GM12873 (cell line): ENCODE measurements around the gene FGFBP1.

Experiments
- TF ChIP-seq, protein P1 (sequence below): IDR thresholded peaks from 2 replicates; pipeline ENCODE4 v1.5.1; 2012; ENCODE audit warnings: low read depth, mild to moderate bottlenecking, moderate library complexity, low read length, control low read depth; ENCODE audit not compliant: insufficient read depth; ENCODE audit errors: missing control alignments

Gene FGFBP1

DNA sequence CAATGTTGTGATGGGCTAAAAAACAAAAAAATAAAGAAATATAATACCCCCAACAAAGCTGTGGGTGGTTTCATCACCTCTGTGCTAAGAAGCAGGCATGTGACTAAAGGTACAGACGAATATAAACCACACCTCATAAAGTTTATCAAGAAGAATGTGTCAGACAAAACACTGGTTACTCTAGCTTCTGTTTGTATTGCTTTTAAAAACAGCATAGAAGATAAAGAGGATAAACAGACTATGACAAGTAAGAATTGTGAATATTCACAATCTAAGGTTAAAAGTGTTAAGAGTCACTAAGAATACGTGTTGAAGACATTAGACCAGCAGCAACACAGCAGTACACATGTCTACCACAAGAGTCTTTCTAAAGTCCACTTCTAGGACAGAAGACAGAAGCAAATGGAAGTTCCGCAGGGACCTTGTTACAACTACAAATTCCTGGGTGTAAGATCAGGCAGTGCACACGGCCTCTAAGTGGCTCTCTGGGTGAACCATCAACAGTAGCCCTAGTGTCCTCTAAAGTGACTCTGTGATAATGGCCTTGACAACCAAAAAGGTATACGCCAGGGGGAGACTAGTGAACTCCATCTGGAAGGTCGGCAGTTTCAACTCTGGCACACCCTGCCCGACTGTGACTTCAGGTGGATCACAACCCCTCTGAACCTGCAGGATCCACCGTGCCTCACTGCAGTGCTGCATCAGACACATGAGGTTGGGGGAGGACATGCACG, 32.7 kb upstream of the FGFBP1 start:
- TF ChIP-seq, protein P1, sequence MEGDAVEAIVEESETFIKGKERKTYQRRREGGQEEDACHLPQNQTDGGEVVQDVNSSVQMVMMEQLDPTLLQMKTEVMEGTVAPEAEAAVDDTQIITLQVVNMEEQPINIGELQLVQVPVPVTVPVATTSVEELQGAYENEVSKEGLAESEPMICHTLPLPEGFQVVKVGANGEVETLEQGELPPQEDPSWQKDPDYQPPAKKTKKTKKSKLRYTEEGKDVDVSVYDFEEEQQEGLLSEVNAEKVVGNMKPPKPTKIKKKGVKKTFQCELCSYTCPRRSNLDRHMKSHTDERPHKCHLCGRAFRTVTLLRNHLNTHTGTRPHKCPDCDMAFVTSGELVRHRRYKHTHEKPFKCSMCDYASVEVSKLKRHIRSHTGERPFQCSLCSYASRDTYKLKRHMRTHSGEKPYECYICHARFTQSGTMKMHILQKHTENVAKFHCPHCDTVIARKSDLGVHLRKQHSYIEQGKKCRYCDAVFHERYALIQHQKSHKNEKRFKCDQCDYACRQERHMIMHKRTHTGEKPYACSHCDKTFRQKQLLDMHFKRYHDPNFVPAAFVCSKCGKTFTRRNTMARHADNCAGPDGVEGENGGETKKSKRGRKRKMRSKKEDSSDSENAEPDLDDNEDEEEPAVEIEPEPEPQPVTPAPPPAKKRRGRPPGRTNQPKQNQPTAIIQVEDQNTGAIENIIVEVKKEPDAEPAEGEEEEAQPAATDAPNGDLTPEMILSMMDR = no peak

DNA sequence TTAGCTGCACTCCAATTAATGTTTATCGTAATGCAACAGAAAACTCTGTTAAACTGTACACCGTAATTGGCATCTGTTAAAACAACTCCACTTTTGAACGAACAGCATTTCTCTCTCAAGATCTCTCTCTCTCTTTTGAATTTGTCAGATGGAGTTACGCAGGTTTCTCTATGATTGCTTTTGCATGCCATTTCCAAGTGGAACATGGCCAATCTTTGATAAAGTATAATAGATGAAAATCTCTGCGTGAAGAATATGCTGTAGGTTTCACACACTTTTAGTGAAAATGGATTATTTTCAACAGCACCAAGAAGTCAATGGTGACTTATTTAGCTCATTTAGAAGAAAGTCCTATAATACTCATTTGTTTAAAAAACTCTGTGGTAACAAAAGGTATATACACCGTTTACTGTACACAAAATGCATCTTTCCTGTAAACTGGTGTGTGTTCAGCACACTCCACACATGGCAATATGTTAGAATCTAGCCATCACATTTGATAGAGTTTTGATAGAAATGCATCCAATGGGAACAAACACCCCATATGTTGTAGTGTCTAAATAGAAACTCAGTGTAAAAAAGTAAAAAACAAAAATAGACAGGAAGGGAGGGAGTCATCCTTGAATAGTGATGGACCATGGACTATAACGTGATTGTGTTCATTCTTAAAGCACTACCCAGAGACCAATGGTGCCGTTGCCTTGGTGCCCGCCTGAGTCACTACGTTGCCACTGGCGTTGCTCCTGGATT, 30.2 kb upstream of the FGFBP1 start:
- TF ChIP-seq, protein P1 = no peak

DNA sequence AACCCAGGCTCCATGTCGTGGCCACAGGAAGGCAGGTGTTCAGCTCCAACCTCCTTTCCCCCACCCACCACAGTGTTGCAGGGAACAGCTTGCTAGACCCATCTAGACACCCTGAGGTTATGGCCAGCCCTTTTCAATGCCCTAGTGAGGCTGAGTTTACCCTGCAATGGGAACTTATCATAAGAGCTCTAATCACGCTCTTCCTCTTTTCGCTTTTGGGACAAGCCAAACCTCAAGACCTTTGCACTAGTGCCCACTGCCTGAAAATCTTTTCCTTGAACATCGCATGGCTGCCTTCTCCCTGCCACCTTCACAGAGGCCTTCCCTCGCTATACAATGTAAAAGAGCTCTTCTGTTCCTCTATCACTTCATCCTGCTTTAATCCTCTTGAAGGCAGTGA, 26.8 kb upstream of the FGFBP1 start:
- TF ChIP-seq, protein P1 = no peak

DNA sequence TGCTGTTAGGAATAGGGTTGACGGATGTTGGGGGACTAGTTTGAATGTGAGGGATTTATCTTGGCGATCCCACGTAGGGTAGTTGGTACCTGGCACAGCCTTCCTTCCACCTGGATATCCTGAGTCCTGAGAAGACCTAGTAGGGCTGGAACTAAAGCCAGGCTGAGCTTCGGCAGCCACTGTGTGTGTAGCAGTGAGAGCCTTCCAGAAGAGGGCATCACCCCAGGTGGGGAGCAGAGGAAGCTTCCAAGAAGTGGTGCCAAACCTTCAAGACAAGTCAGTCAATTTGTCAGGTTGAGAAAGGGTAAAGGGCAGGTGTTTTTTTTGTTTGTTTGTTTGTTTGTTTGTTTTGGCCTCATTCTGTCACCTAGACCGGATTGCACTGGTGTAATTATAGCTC, 25.6 kb upstream of the FGFBP1 start:
- TF ChIP-seq, protein P1 = no peak

DNA sequence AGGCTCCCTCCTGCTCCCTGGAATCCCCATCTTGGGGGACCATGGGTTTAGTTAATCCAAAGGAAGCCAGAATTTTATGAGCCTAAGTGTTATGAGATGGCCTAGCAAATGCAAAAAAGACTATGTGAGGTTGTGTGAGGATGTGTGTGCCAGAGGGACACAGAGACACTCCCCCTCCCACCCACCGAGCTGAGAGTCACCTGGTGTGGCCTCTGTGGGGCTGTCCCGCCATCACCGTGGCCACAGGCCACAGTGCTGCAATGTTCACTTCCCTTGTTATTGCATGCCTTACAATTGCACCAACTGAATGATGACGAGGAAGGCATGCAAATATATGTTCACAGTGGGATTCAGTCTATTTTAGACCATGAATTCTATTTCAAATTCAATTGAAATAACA, 25.0 kb upstream of the FGFBP1 start:
- TF ChIP-seq, protein P1 = no peak

DNA sequence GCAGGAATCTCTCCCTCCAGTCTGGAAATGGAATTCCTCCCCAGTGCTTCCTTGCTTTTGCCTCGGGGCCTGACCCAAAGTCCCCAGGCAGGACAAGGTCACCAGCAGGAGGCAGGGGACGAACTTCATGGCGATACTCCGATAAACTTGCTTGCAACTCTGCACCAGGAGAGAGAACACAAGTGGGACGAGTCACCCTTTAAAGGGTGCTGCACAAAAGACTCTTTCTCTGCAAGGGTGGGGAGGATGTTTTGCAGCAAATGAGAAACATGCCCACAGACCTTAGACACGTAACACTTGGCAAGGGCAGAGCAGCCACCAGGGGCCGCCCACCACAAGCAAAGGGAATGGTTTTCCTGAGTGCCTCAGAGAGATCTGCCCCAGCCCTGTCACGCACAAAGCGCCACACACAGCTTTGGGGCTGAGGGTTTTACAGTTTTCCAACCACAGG, 24.5 kb upstream of the FGFBP1 start, which contains the start of gene FGFBP2:
Gene FGFBP2, minus strand, starts transcription at position 175 of the 451 bp plus-strand sequence. Its CDS starts 46 bp downstream, at position 129.
- TF ChIP-seq, protein P1 = peak; percentile 43

DNA sequence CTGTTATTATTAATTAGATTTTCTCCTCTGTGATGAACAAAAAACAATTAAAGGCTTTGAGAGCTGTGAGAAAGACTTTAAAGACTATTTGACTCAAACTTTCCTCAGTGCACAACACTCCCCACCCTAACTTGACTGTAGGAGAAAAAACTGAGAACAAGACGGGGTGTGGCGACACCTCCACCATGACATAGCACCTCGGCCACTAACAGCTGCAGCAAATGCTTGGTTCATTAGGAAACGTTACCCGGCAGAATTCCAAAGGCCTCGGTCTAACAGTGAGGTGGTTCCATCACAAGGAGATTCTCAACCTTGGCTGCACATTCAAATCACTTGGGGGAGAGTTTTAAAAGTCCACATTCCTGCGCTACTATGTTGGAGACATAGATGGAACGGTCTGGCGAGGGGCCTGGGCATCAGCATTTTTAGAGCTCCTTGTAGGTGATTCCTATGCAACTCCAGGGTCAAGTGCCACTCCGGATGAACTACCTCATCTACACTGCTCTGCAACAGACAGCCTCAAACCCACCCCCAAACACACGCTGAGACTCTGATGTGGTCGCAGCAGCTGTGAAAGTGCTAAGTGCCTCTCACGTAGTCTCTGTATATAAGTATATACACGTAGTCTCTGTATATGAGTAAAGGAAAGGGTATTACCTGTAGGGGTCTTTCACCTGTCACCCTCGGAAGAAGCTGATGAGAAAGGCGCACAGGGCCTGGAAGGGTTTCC, 23.4 kb upstream of the FGFBP1 start:
- TF ChIP-seq, protein P1 = no peak
